ENCODE measurements around the gene NCOA6. TPM values are rescaled to one million over a fixed set of nuclear protein-coding genes. Genes with fewer than 3 reads are reported as not detected.

NCOA6 gene
- total and polyA plus RNA-seq, 2 donors from 2014 or later = 28.1 to 30.8 TPM

DNA sequence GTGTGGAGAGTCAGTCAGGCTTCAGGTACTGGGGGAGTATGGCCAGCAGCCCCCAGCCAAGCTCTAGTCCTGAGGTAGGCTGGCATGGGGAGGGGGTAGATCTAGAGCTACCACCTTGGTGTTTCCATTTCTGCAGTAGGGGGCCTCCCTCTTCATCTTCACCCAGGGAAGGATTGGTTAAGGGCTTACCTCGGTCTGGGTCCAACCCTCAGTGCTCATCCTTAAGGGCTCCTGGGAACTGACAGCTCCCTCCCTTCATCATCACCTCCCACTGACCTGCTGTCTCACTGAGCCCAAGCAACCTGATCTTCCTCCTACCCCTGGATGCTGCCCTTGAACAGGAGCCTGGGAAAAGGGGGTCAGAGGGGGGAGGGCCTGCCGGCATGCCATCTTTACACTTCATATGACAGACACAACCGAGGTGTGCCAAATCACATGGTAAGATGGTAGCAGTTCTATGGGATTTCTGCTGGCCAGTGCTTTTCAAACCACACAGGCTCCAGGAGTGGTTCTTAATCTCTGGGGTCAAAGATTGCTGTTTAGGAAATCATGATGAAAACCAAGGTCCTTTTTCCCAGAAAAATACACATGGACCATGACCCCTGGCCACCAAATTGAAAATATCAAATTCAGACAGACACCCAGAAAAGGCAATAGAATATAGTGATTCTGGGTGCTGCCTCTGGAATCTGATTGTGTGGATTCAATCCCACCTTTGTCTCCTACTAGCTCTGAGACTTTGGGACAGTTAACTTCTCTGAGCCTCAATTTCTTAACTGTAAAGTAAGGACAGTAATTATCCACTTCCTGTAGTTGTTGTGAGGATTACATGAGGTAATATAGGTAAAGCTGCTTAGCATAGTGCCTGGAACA, 118.3 kb downstream of the NCOA6 start:
- Histone ChIP-seq H3K9ac (ENCODE audit: low read length in 3 of 3) (peak overlapping the region in 1 of 3 donors; percentile 97), H3K9me3 (ENCODE audit: control insufficient read depth in 2 of 3, insufficient read depth in 1 of 3, low read length in 3 of 3) (no peaks in the 10 kb centered on the region), H3K27ac (ENCODE audit: low read depth in 2 of 2, low read length in 2 of 2) (peak overlapping the region in 1 of 2 donors; percentile 99), H3K36me3 (ENCODE audit: control insufficient read depth in 2 of 3, insufficient read depth in 3 of 3, low read length in 3 of 3) (peaks cover 0 to 2% (median 0%) of the 10 kb centered on the region in 3 donors), H3K27me3 (ENCODE audit: control insufficient read depth, insufficient read depth, low read length) (no peaks in the 10 kb centered on the region), H3K4me1 (ENCODE audit: control insufficient read depth in 2 of 3, insufficient read depth in 2 of 3, low read depth in 1 of 3, low read length in 3 of 3) (peaks cover 0 to 32% (median 30%) of the 10 kb centered on the region in 3 donors), H3K4me3 (ENCODE audit: low read length in 3 of 3) (no peak overlapping the region)
- no peak for FAIRE-seq
- DNase-seq = peak in 1 of 5 donors; percentile 58
- intact Hi-C loops (cut with DNase I) = no loop called here
- no peak for TF ChIP-seq CTCF (IDR thresholded peaks at IDR 0.05; ENCODE audit: borderline replicate concordance, extremely low read depth, insufficient read depth)

- H3K27me3 ChIP-seq (ENCODE audit: control insufficient read depth, insufficient read depth, low read length) = no peaks in the 10 kb centered on the region
- DNase-seq (no peak), FAIRE-seq (no peak)
- TF ChIP-seq CTCF (IDR thresholded peaks at IDR 0.05; ENCODE audit: borderline replicate concordance, extremely low read depth, insufficient read depth) = no peak
- peak overlapping the region in 1 of 3 donors; percentile 88 for H3K4me3 ChIP-seq (ENCODE audit: low read length in 3 of 3)
- H3K9me3 ChIP-seq (ENCODE audit: control insufficient read depth in 2 of 3, insufficient read depth in 1 of 3, low read length in 3 of 3) = no peaks in the 10 kb centered on the region
- H3K9ac ChIP-seq (ENCODE audit: low read length in 3 of 3) = peak overlapping the region in 2 of 3 donors; percentile 45 to 97
- peak overlapping the region; percentile 99 for H3K27ac ChIP-seq (ENCODE audit: low read depth in 2 of 2, low read length in 2 of 2)
- H3K4me1 ChIP-seq (ENCODE audit: control insufficient read depth in 2 of 3, insufficient read depth in 2 of 3, low read depth in 1 of 3, low read length in 3 of 3) = peaks cover 0 to 32% (median 30%) of the 10 kb centered on the region in 3 donors
- peaks cover 0 to 2% (median 0%) of the 10 kb centered on the region in 3 donors for H3K36me3 ChIP-seq (ENCODE audit: control insufficient read depth in 2 of 3, insufficient read depth in 3 of 3, low read length in 3 of 3)
- intact Hi-C loops (cut with DNase I) = no loop called here
These were observed 119.1 kb downstream of the NCOA6 start for GRCh38 chr20:34706302-34706875.

- no peak for FAIRE-seq
These were observed 119.8 kb downstream of the NCOA6 start for GRCh38 chr20:34705397-34706301.

More at GRCh38 chr20:34705397-34706301, 119.8 kb downstream of the NCOA6 start:
- Histone ChIP-seq H3K9ac (ENCODE audit: low read length in 3 of 3) (peak overlapping the region in 2 of 3 donors; percentile 76 to 97), H3K4me1 (ENCODE audit: control insufficient read depth in 2 of 3, insufficient read depth in 2 of 3, low read depth in 1 of 3, low read length in 3 of 3) (peaks cover 0 to 30% (median 30%) of the 10 kb centered on the region in 3 donors), H3K27ac (ENCODE audit: low read depth in 2 of 2, low read length in 2 of 2) (peak overlapping the region; percentile 99), H3K27me3 (ENCODE audit: control insufficient read depth, insufficient read depth, low read length) (no peaks in the 10 kb centered on the region), H3K4me3 (ENCODE audit: low read length in 3 of 3) (peak overlapping the region in 2 of 3 donors; percentile 88), H3K9me3 (ENCODE audit: control insufficient read depth in 2 of 3, insufficient read depth in 1 of 3, low read length in 3 of 3) (no peaks in the 10 kb centered on the region), H3K36me3 (ENCODE audit: control insufficient read depth in 2 of 3, insufficient read depth in 3 of 3, low read length in 3 of 3) (no peaks in the 10 kb centered on the region)
- no peak for TF ChIP-seq CTCF (IDR thresholded peaks at IDR 0.05; ENCODE audit: borderline replicate concordance, extremely low read depth, insufficient read depth)
- intact Hi-C loops (cut with DNase I) = no loop called here
- peak in 1 of 5 donors; percentile 52 for DNase-seq

Measured in kidney (tissue), 14 donors.